Endothelial cell of umbilical vein (primary cell): ENCODE results near the gene KRTAP10-8. TPM values are rescaled to one million over a fixed set of nuclear protein-coding genes. Genes with fewer than 3 reads are reported as not detected.

ENCODE experiments used
- BruUV-seq: library from RNA; stranded (reverse); fragments of 400-500 nt; replicated peaks from 2 replicates; lab custom pipeline; 2021; lab: Mats Ljungman, UMichigan
- CTCF ChIA-PET: fragments of 300-600, 350-600 bp; sonication (Branson Sonifier 250); formaldehyde crosslinking; loops from one replicate; lab custom pipeline; 2021; ENCODE audit warnings: antibody characterized with exemption, inconsistent platforms; lab: Charles Lee
- POLR2A ChIA-PET: fragments of 300-600, 350-600 bp; sonication (Branson Sonifier 250); formaldehyde crosslinking; loops from one replicate; lab custom pipeline; 2021; ENCODE audit warnings: antibody characterized with exemption, inconsistent platforms; lab: Charles Lee
- DNase-seq: peaks from one replicate; pipeline ENCODE4 v3.0.0-alpha.2; 2011; ENCODE audit warnings: low read depth, low spot score
- FAIRE-seq: peaks from 2 replicates; lab custom pipeline; 2011; peaks lifted over from hg19 to GRCh38; lab: Jason Lieb, UNC
- H2AFZ ChIP-seq: 2 replicates; pipeline ENCODE4 v1.6.0; 2012; ENCODE audit warnings: low read depth, low read length, control low read depth, inconsistent platforms
- H3K27ac ChIP-seq: 2 replicates; pipeline ENCODE4 v1.5.1; 2011; ENCODE audit warnings: low read depth, mild to moderate bottlenecking, control low read depth, low read length, moderate library complexity; ENCODE audit not compliant: insufficient read depth
- H3K27me3 ChIP-seq, 2 experiments: 2 replicates each; pipeline versions ENCODE4 v1.6.0 to v1.6.1; 2011; ENCODE audit warnings: low read length in 2 of 2, mixed read lengths in 1 of 2; ENCODE audit not compliant: control insufficient read depth in 2 of 2, insufficient read depth in 2 of 2
- H3K36me3 ChIP-seq, 2 experiments: 2 replicates in 1 of 2; 3 replicates in 1 of 2; pipeline ENCODE4 v1.5.1; 2011; ENCODE audit warnings: low read length in 2 of 2, mild to moderate bottlenecking in 1 of 2, moderate library complexity in 1 of 2; ENCODE audit not compliant: control insufficient read depth in 2 of 2, insufficient read depth in 2 of 2; ENCODE audit errors: extremely low read depth in 1 of 2
- H3K4me1 ChIP-seq: 3 replicates; pipeline ENCODE4 v1.5.1; 2011; ENCODE audit warnings: mild to moderate bottlenecking, low read length; ENCODE audit not compliant: control insufficient read depth, insufficient read depth; ENCODE audit errors: extremely low read depth
- H3K4me2 ChIP-seq: 2 replicates; pipeline ENCODE4 v1.6.1; 2011; ENCODE audit warnings: low read length, control low read depth, mixed read lengths; ENCODE audit not compliant: insufficient read depth
- H3K4me3 ChIP-seq, 3 experiments: fragments of 200-600 bp in 1 of 3; sonication (generic), shearing (Covaris generic) in 1 of 3; replicated peaks in 1 of 3; 2 replicates each; pipeline ENCODE4 v1.5.1; 2011 to 2016; ENCODE audit warnings: control low read depth in 3 of 3, low read length in 3 of 3, mild to moderate bottlenecking in 2 of 3, inconsistent platforms in 1 of 3, low read depth in 1 of 3, moderate library complexity in 1 of 3; ENCODE audit not compliant: insufficient read depth in 1 of 3
- H3K79me2 ChIP-seq: 2 replicates; pipeline ENCODE4 v1.6.0; 2012; ENCODE audit warnings: low read length, inconsistent platforms; ENCODE audit not compliant: control insufficient read depth, insufficient read depth
- H3K9ac ChIP-seq: replicated peaks from 2 replicates; pipeline ENCODE3; 2011; ENCODE audit warnings: low read length, control low read depth; ENCODE audit not compliant: insufficient read depth; ENCODE audit errors: extremely low read depth
- H3K9me1 ChIP-seq: replicated peaks from 3 replicates; pipeline ENCODE4 v1.6.0; 2011; ENCODE audit warnings: mild to moderate bottlenecking, low read length; ENCODE audit not compliant: control insufficient read depth, insufficient read depth; ENCODE audit errors: extremely low read depth
- H3K9me3 ChIP-seq: replicated peaks from 2 replicates; pipeline ENCODE4 v1.5.1; 2012; ENCODE audit warnings: low read length, inconsistent platforms; ENCODE audit not compliant: control insufficient read depth, insufficient read depth
- H4K20me1 ChIP-seq: replicated peaks from 2 replicates; pipeline ENCODE3; 2011; ENCODE audit warnings: mild to moderate bottlenecking, low read length; ENCODE audit not compliant: control insufficient read depth, insufficient read depth; ENCODE audit errors: extremely low read depth
- CTCF ChIP-seq, 2 donors: IDR thresholded peaks; 1 replicate in 1 of 2; 2 replicates in 1 of 2; pipeline ENCODE4 v1.5.1; 2011; ENCODE audit warnings: low read length in 2 of 2, mild to moderate bottlenecking in 2 of 2, moderate library complexity in 2 of 2, control low read depth in 1 of 2, inconsistent platforms in 1 of 2, low read depth in 1 of 2; ENCODE audit not compliant: insufficient read depth in 1 of 2; ENCODE audit errors: extremely low read depth in 1 of 2
- EZH2 ChIP-seq: IDR thresholded peaks from 2 replicates; pipeline ENCODE4 v1.6.1; 2012; ENCODE audit warnings: borderline replicate concordance, low read depth, mild to moderate bottlenecking, moderate library complexity, low read length, inconsistent platforms; ENCODE audit not compliant: severe bottlenecking
- FOS ChIP-seq: IDR thresholded peaks from 2 replicates; pipeline ENCODE4 v1.6.1; 2011; ENCODE audit warnings: mild to moderate bottlenecking, low read length, moderate library complexity, borderline replicate concordance; ENCODE audit not compliant: insufficient read depth
- GATA2 ChIP-seq: IDR thresholded peaks from 2 replicates; pipeline ENCODE4 v1.7.0; 2011; ENCODE audit warnings: low read depth, mild to moderate bottlenecking, moderate library complexity, mixed read lengths, low read length; ENCODE audit not compliant: insufficient read length, insufficient read depth
- JUN ChIP-seq: IDR thresholded peaks from 2 replicates; pipeline ENCODE4 v1.6.1; 2011; ENCODE audit warnings: borderline replicate concordance, low read depth; ENCODE audit not compliant: insufficient read length, insufficient read depth
- MYC ChIP-seq: IDR thresholded peaks from one replicate; pipeline ENCODE4 v1.6.1; 2011; ENCODE audit warnings: mild to moderate bottlenecking, low read depth, low read length
- POLR2A ChIP-seq: IDR thresholded peaks from 2 replicates; pipeline ENCODE4 v1.6.1; 2012; ENCODE audit warnings: low read depth, mild to moderate bottlenecking, control low read depth, low read length
- POLR2AphosphoS5 ChIP-seq: IDR thresholded peaks from 2 replicates; pipeline ENCODE4 v1.6.1; 2012; ENCODE audit warnings: low read depth, mild to moderate bottlenecking, control low read depth, low read length, moderate library complexity; ENCODE audit not compliant: insufficient read depth
- dilution Hi-C: fragments of 300-500 bp; cut with MboI; formaldehyde crosslinking; loops from one replicate; pipeline ENCODE4 v1.15.0; 2019; ENCODE audit warnings: low sequenced_read_pairs; ENCODE audit not compliant: extremely low pct_ligation_motif_present
- intact Hi-C: fragments of 100-400 bp; cut with micrococcal nuclease; formaldehyde crosslinking; loops from one replicate; pipeline ENCODE4 v1.10.0; 2022
- polyA plus RNA-seq, 4 experiments: library from polyadenylated mRNA; depleted of rRNA in 3 of 4; stranded (reverse) in 3 of 4; unstranded in 1 of 4; fragments of >200 nt; gene quantifications; 2 replicates each; pipeline versions ENCODE4 v1.2.1 to v1.2.3, GENCODE V29; 2011 to 2012; ENCODE audit warnings: missing spikeins in 1 of 4
- total RNA-seq: library from RNA; stranded (reverse); gene quantifications from 2 replicates; pipeline ENCODE4 v1.2.3, GENCODE V29; 2021
- TF ChIP-seq, protein P1 (sequence below): IDR thresholded peaks from 2 replicates; pipeline ENCODE4 v1.6.1; 2011; ENCODE audit not compliant: insufficient read depth, insufficient read length

The KRTAP10-8 gene
- total and polyA plus RNA-seq, 2 donors (not counting 3 experiments of a cell fraction or from before 2014, with no cell fraction given), result not detected

DNA sequence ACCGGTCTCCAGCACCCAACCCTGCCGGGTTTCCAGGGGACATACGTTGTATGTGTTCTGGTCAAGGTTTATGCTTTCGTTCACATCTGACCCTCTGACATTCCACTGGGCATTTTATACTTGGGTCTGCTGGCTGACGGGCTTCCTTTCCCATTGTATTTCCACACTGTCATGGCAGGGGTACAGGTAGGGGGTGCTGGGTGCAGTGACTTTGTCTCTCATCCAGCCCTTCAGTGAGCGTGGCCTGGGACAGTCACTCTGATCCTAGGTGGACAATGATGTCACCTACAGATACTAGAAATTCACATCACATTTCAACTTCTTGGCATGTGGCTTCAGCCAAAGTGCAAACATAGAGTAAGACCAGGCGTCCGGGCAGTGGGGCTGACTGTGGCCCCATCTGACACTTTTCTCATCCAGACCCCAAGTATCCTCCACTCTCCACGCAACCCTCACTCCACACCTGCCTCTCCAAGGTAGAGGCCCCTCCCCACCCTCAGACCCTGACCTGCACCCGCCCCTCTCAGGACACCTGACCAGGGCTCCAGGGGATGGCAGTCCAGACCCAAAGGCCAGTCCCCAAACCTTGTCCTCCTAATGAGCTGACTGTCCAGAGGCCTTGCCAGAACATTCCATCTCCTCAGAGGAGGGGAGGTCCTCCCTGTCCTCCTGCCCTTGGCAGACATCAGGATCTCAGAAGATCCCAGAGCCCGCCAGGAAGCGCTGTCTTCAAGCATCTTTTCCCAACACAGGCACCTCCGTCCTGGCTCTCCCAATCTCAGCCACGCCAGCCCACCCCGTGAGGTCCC, 24.5 kb downstream of the KRTAP10-8 start:
- BruUV-seq, result no TSS peak
- no peaks in the 10 kb centered on the region for H3K9me1 ChIP-seq
- no peak overlapping the region for H3K4me3 ChIP-seq
- H3K27me3 ChIP-seq, result no peaks in the 10 kb centered on the region
- no peak for DNase-seq
- H3K4me1 ChIP-seq, result no peaks in the 10 kb centered on the region
- H3K27ac ChIP-seq, result no peak overlapping the region
- no peak for FAIRE-seq
- no peaks in the 10 kb centered on the region for H3K36me3 ChIP-seq
- dilution Hi-C loops, result no loop called here
- no peaks in the 10 kb centered on the region for H3K9me3 ChIP-seq
- H3K79me2 ChIP-seq, result no peaks in the 10 kb centered on the region
- ChIA-PET POLR2A (no interaction called here), CTCF (no interaction called here)
- H3K9ac ChIP-seq, result no peak overlapping the region
- H3K4me2 ChIP-seq, result no peak overlapping the region
- no peaks in the 10 kb centered on the region for H4K20me1 ChIP-seq
- TF ChIP-seq FOS (no peak), EZH2 (no peak), GATA2 (no peak), POLR2A (no peak), POLR2AphosphoS5 (no peak), JUN (no peak), CTCF (IDR thresholded peaks at IDR 0.05; ENCODE audit: extremely low read depth in 1 of 2, insufficient read depth in 1 of 2, low read depth in 1 of 2, low read length in 2 of 2) (no peak), MYC (no peak)
- TF ChIP-seq, protein P1, sequence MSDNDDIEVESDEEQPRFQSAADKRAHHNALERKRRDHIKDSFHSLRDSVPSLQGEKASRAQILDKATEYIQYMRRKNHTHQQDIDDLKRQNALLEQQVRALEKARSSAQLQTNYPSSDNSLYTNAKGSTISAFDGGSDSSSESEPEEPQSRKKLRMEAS, result no peak
- intact Hi-C loops, result no loop called here
- no peak overlapping the region for H2AFZ ChIP-seq
